Liver (tissue), 3 donors: Measurements from ENCODE around the gene PIPOX.

Source experiments
- EGR1 ChIP-seq, 2 donors: IDR thresholded peaks; 2 replicates each; pipeline ENCODE4 v1.6.1; 2016 to 2018; ENCODE audit warnings: antibody characterized with exemption in 2 of 2, low read depth in 2 of 2
- FOXA1 ChIP-seq: IDR thresholded peaks from 2 replicates; pipeline ENCODE4 v1.6.1; 2016; ENCODE audit warnings: antibody characterized with exemption
- HNF4G ChIP-seq: IDR thresholded peaks from 2 replicates; pipeline ENCODE4 v1.6.1; 2016; ENCODE audit warnings: antibody characterized with exemption
- JUND ChIP-seq, 2 donors: IDR thresholded peaks; 2 replicates each; pipeline ENCODE4 v1.6.1; 2016; ENCODE audit warnings: antibody characterized with exemption in 2 of 2
- NR2F2 ChIP-seq: IDR thresholded peaks from 2 replicates; pipeline ENCODE4 v1.6.1; 2016; ENCODE audit warnings: antibody characterized with exemption
- RAD21 ChIP-seq, 2 donors: IDR thresholded peaks; 2 replicates each; pipeline ENCODE4 v1.6.1; 2016; ENCODE audit warnings: antibody characterized with exemption in 2 of 2, mild to moderate bottlenecking in 2 of 2
- RXRA ChIP-seq, 2 donors: IDR thresholded peaks; 2 replicates each; pipeline ENCODE4 v1.6.1; 2017 to 2018; ENCODE audit warnings: antibody characterized with exemption in 2 of 2, mild to moderate bottlenecking in 1 of 2
- SP1 ChIP-seq: IDR thresholded peaks from 2 replicates; pipeline ENCODE4 v1.6.1; 2018; ENCODE audit warnings: antibody characterized with exemption, mild to moderate bottlenecking
- TAF1 ChIP-seq: conservative IDR thresholded peaks from 2 replicates; pipeline ENCODE4 v1.6.1; 2016; ENCODE audit warnings: antibody characterized with exemption, mild to moderate bottlenecking
- YY1 ChIP-seq: IDR thresholded peaks from 2 replicates; pipeline ENCODE4 v1.6.1; 2016; ENCODE audit warnings: antibody characterized with exemption, mild to moderate bottlenecking
- TF ChIP-seq, protein P1 (sequence below): fragments of 150-350 bp; IDR thresholded peaks from 2 replicates; pipeline ENCODE4 v1.5.1; 2017; ENCODE audit warnings: improper control_type of control experiment, low read depth, low read length; ENCODE audit not compliant: missing input control
- TF ChIP-seq, protein P2 (sequence below): IDR thresholded peaks from 2 replicates; pipeline ENCODE4 v1.6.1; 2016; ENCODE audit warnings: antibody characterized with exemption
- TF ChIP-seq, protein P3 (sequence below): IDR thresholded peaks from 2 replicates; pipeline ENCODE4 v1.6.1; 2016; ENCODE audit warnings: antibody characterized with exemption, mild to moderate bottlenecking
- TF ChIP-seq, protein P4 (sequence below): IDR thresholded peaks from 2 replicates; pipeline ENCODE4 v1.6.1; 2016; ENCODE audit warnings: antibody characterized with exemption
- donor health status: healthy.
- donor health status: healthy.

DNA sequence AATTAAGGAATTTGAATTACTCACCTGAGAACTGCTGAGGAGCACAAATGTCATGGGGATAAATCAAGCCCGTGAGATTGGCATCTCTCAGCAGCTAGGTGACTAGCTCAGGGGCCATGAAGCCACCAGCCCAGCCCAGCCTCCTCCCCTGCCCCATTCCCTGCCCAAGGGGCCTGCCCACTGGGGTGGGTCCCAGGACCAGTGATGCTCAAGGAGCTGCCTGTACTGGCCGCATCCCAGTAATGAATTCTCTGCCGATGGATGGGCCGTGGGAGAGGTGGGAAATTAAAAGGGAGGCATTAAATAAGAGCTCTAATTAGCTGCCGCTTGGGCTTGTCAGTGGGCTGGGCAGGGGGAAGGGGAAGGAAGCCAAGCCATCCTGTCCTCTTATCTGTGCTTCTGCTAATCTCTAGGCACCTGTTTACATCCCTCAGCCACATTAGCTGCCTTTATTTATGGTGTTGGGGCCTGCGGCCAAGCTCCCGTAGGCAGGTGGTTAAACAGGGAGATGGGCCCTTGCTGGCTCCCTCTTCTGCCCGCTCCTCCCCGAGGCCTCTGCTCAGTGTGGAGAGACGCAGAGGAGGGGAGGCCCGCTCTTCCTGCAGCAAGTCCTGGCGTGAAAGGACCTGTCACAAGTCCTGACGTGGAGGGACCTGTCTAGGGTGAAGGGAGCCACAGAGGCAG is 48.8 kb downstream of the PIPOX start:
- TF ChIP-seq, protein P1, sequence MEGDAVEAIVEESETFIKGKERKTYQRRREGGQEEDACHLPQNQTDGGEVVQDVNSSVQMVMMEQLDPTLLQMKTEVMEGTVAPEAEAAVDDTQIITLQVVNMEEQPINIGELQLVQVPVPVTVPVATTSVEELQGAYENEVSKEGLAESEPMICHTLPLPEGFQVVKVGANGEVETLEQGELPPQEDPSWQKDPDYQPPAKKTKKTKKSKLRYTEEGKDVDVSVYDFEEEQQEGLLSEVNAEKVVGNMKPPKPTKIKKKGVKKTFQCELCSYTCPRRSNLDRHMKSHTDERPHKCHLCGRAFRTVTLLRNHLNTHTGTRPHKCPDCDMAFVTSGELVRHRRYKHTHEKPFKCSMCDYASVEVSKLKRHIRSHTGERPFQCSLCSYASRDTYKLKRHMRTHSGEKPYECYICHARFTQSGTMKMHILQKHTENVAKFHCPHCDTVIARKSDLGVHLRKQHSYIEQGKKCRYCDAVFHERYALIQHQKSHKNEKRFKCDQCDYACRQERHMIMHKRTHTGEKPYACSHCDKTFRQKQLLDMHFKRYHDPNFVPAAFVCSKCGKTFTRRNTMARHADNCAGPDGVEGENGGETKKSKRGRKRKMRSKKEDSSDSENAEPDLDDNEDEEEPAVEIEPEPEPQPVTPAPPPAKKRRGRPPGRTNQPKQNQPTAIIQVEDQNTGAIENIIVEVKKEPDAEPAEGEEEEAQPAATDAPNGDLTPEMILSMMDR: no peak
- TF ChIP-seq HNF4G: no peak
- no peak for TF ChIP-seq RAD21 (IDR thresholded peaks at IDR 0.05)
- no peak for TF ChIP-seq EGR1 (IDR thresholded peaks at IDR 0.05; ENCODE audit: low read depth in 2 of 2)
- TF ChIP-seq, protein P2, sequence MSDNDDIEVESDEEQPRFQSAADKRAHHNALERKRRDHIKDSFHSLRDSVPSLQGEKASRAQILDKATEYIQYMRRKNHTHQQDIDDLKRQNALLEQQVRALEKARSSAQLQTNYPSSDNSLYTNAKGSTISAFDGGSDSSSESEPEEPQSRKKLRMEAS: no peak
- no peak for TF ChIP-seq JUND (IDR thresholded peaks at IDR 0.05)
- TF ChIP-seq TAF1: no peak
- TF ChIP-seq NR2F2: no peak
- no peak for TF ChIP-seq FOXA1
- TF ChIP-seq, protein P3, sequence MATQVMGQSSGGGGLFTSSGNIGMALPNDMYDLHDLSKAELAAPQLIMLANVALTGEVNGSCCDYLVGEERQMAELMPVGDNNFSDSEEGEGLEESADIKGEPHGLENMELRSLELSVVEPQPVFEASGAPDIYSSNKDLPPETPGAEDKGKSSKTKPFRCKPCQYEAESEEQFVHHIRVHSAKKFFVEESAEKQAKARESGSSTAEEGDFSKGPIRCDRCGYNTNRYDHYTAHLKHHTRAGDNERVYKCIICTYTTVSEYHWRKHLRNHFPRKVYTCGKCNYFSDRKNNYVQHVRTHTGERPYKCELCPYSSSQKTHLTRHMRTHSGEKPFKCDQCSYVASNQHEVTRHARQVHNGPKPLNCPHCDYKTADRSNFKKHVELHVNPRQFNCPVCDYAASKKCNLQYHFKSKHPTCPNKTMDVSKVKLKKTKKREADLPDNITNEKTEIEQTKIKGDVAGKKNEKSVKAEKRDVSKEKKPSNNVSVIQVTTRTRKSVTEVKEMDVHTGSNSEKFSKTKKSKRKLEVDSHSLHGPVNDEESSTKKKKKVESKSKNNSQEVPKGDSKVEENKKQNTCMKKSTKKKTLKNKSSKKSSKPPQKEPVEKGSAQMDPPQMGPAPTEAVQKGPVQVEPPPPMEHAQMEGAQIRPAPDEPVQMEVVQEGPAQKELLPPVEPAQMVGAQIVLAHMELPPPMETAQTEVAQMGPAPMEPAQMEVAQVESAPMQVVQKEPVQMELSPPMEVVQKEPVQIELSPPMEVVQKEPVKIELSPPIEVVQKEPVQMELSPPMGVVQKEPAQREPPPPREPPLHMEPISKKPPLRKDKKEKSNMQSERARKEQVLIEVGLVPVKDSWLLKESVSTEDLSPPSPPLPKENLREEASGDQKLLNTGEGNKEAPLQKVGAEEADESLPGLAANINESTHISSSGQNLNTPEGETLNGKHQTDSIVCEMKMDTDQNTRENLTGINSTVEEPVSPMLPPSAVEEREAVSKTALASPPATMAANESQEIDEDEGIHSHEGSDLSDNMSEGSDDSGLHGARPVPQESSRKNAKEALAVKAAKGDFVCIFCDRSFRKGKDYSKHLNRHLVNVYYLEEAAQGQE: no peak
- no peak for TF ChIP-seq YY1
- no peak for TF ChIP-seq RXRA (IDR thresholded peaks at IDR 0.05)
- TF ChIP-seq, protein P4, sequence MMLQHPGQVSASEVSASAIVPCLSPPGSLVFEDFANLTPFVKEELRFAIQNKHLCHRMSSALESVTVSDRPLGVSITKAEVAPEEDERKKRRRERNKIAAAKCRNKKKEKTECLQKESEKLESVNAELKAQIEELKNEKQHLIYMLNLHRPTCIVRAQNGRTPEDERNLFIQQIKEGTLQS: no peak
- no peak for TF ChIP-seq SP1
